GM23338 (cell line): ENCODE results near the gene UGT2B11. TPM values are rescaled to one million over a fixed set of nuclear protein-coding genes. Genes with fewer than 3 reads are reported as not detected.

Source experiments
- CTCF ChIP-seq, 2 experiments: fragments of 200-600 bp in 1 of 2; sonication (generic) in 1 of 2; conservative IDR thresholded peaks; 2 replicates each; pipeline versions ENCODE4 v1.5.1 to v1.6.1; 2016 to 2017; ENCODE audit warnings: antibody characterized with exemption in 2 of 2, low read depth in 2 of 2, mild to moderate bottlenecking in 2 of 2, moderate library complexity in 1 of 2
- EZH2 ChIP-seq: fragments of 200-600 bp; sonication (generic); IDR thresholded peaks from one replicate; pipeline ENCODE4 v1.8.0; 2017; ENCODE audit warnings: antibody characterized with exemption, mild to moderate bottlenecking, low read depth; ENCODE audit not compliant: unreplicated experiment
- EZH2phosphoT487 ChIP-seq: fragments of 200-600 bp; sonication (generic); IDR thresholded peaks from one replicate; pipeline ENCODE4 v1.8.1; 2018; ENCODE audit warnings: antibody characterized with exemption; ENCODE audit not compliant: unreplicated experiment
- NANOG ChIP-seq: IDR thresholded peaks from 2 replicates; pipeline ENCODE4 v1.6.1; 2016; ENCODE audit warnings: antibody characterized with exemption, borderline replicate concordance
- REST ChIP-seq: IDR thresholded peaks from one replicate; pipeline ENCODE4 v1.6.1; 2018; ENCODE audit warnings: antibody characterized with exemption; ENCODE audit not compliant: unreplicated experiment
- STAT1 ChIP-seq: IDR thresholded peaks from one replicate; pipeline ENCODE4 v1.6.1; 2016; ENCODE audit warnings: antibody characterized with exemption; ENCODE audit not compliant: unreplicated experiment
- ZNF114 ChIP-seq: fragments of 250-450 bp; sonication (Bioruptor Pico); IDR thresholded peaks from 2 replicates; pipeline ENCODE4 v1.5.0; 2020; ENCODE audit warnings: mild to moderate bottlenecking, moderate library complexity
- ZNF331 ChIP-seq: fragments of 250-450 bp; sonication (Bioruptor Pico); IDR thresholded peaks from 2 replicates; pipeline ENCODE4 v1.5.0; 2020; ENCODE audit warnings: low read depth, mild to moderate bottlenecking, moderate library complexity
- polyA plus RNA-seq: library from polyadenylated mRNA; unstranded; fragments of >200 nt; fragmentation: Nextera tagmentation; extraction: Ambion mirVana; gene quantifications from 2 replicates; pipeline ENCODE4 v1.2.1, GENCODE V29; 2016
- total RNA-seq: library from RNA; depleted of rRNA; stranded (reverse); fragments of >200 nt; shearing (Covaris generic); gene quantifications from 2 replicates; pipeline ENCODE4 v1.2.3, GENCODE V29; 2014; rRNA removed

Gene UGT2B11
- total and polyA plus RNA-seq, 2 experiments from 2014 or later: not detected

GRCh38 chr4:69154021-69154420, 60.5 kb downstream of the UGT2B11 start (continued):
- no peak for TF ChIP-seq CTCF (conservative IDR thresholded peaks at IDR 0.05; ENCODE audit: low read depth in 2 of 2)
- no peak for TF ChIP-seq ZNF114
- TF ChIP-seq EZH2phosphoT487: no peak
- no peak for TF ChIP-seq ZNF331 (CRISPR knock-in tag)
- TF ChIP-seq EZH2: no peak
- no peak for TF ChIP-seq NANOG
- TF ChIP-seq REST: no peak
- no peak for TF ChIP-seq STAT1

Other genes with a start within 250 kb of the UGT2B11 start
- not detected in 2 replicates for gene UGT2B7, start 118.3 kb downstream of the UGT2B11 start, total RNA-seq
- gene UGT2B7, start 118.3 kb downstream of the UGT2B11 start, polyA plus RNA-seq: not detected in 2 replicates
- not detected in 2 replicates for gene UGT2B28, start 65.7 kb upstream of the UGT2B11 start, total RNA-seq
- not detected in 2 replicates for gene UGT2B28, start 65.7 kb upstream of the UGT2B11 start, polyA plus RNA-seq